Measurements from ENCODE around the gene TRIM38.
A peak's percentile ranks its signal among the peaks of the same experiment; 100 is the strongest.
"Not testable (repeated sequence)": the region's sequence is repeated elsewhere in the genome, so short reads cannot be mapped to it uniquely, and the experiment has no call there.

The TRIM38 gene

DNA sequence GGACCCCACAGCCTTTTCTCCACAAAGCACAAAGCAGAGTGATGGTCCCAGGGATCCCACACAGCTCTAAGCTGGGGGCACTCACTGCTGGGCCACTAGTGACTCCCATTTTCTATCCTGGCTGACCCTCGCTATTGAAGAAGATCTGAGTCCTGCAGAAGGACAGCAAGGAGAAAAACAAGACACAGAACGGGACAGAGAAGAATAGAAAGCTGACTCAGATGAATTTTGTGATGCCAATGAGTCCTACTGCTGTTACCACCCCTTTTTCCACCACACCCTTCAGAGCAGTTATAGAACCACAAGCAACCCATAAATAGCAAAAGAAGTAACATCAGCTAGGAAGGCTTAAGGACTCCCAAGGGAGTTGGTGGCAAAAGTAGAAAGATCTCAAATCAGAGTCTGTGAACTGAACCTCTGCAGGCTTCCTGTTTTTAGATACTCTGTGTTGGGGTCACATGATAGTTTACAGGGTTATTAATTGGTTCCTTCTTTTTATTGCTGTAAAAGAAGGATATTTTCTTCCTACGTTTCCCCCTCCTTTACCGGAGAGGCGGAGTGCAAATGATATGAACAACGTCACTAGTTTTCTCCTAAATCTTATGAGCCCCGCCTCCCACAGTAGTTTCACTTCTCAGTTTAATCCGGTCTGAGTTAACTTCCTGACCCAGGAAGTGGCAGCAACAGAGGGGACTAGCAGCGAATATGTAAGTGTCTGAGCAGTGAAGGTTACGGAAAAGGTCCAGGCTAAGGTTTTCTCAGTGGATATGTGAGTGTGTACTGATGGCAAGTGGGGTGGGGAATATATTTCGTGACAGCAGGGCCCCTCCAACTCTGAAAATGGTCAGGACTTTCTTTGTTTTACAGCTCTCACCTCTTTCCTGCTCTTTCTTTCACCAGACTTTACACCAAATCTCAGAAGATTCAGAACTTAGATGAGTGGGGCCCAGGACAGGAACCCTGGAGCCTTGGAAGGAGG is at the start of gene TRIM38:
TSS of gene TRIM38 (plus strand) at position 654 of the 979 bp plus-strand sequence. CDS start 3,721 bp downstream, outside the sequence.
- peak; percentile 92 for DNase-seq (ENCODE audit: low read depth)

GRCh38 chr6:25913741-25914140 is 48.9 kb upstream of the TRIM38 start:
- DNase-seq (ENCODE audit: low read depth): no peak

GRCh38 chr6:25916330-25916729 is 46.3 kb upstream of the TRIM38 start:
- no peak for DNase-seq (ENCODE audit: low read depth)

- no peak for DNase-seq (ENCODE audit: low read depth)
Measured at GRCh38 chr6:25916789-25917490, 45.7 kb upstream of the TRIM38 start.

DNA sequence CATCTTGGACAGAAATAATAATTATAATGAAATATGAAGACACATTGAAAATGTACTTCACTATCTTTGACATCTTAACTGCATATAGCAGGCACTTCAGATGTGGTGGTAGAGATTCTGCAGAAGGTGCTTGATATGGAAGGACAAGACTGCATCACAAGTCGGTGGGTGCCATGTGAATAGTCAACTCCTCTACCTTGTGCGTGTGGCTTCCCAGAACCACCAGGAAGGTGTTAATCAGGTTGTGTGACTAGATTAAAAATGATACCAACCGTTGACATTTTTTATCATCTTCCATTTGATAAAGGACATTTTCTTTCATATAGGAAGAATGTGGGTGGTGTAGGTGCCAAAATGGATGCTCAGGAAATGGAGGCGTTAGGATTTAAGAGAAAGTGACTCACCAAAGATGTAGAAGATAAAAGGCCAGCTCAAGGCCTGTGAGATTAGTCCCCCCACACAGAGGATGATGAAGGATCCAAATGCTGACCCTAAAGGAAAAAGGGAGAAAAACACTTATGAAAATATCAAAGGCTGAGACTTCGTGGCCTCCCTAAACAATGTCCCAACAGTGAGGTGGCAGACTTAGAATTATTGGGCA is 44.4 kb upstream of the TRIM38 start:
- DNase-seq (ENCODE audit: low read depth): no peak

DNA sequence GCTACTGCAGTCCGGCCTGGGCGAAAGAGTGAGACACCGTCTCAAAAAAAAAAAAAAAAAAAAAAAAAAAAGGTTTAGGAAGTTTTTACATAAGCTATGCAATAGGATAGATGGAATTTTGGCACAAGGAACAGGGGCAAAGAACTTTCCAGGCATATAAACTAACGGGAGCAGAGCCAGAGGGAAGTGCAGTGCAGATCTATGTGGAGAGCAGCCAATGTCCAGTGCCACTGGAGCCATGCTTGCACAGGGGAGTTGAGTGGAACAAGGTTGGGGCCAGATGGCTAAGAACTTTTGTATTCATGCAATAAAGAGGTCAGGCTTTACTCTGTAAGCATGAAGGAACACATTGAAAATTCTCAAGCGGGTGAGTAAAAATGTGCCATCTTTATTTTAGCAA is 42.9 kb upstream of the TRIM38 start:
- DNase-seq (ENCODE audit: low read depth): no peak

DNA sequence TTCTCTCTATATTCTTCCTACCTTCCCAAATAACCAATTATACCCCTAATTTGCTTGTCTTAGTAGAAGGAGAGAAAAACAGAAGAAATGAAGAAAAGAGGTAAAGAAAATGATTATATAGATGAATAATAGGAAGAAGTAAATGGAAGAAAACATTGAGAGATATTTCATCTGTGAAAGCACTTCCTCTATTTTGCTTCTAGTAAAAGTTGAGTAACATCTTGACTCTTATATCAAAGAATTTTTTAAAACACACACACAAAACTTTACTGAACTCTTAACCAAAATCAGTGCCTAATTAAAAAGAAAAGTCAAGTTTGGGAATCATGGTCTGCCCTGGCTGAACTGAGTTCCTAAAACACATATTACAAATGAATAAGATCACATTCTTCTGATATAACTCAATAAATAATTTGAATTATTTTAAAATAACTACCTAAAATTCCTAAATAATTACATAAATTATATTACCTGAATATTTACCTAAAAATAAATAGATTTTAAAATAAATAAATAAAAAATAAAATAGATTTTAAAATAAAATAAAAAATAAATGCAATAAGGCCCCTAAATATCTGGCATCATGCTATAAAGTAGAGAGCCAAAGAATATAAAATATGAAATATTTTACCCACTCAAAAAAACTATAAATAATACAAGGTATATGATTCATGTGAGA is 40.9 kb upstream of the TRIM38 start:
- no peak for DNase-seq (ENCODE audit: low read depth)

- no peak for DNase-seq (ENCODE audit: low read depth)
Measured at GRCh38 chr6:25922301-25922700, 40.3 kb upstream of the TRIM38 start.

DNA sequence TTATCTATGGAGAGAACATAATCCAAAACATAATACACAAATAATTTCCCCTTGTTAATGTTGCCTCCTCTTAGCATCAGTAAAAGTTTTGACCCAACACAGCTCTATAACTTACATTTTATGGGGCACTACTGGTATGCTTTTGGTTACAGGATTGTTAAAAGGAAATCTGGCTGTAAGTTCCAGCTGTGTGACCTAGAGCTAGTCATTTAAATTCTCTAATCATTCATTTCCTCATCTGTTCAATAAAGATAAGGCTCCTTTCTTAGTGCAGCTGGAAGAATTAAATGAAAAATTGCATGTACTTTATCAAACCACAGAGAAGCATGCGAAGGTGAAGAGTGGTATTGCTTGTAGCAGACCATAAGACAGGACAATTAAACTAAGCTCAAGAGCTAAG is 36.7 kb upstream of the TRIM38 start:
- no peak for DNase-seq (ENCODE audit: low read depth)

DNA sequence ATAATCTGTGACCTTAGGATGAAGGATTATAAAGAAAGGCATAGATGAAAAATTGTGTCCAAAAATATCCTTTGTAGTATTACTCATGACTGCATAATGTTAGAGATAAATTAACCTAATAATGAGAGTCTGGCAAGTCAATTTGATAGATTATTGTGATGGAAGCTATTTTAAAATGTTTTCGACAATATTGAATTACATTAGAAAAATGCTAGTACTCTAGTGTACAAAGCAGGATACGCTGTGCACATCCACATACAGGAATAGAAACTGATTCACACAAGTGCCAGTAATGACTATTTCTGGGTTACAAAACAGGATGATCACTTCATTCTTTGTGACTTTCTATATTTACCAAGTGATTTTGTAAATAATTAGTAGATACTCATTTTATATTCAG is 35.4 kb upstream of the TRIM38 start:
- no peak for DNase-seq (ENCODE audit: low read depth)

DNA sequence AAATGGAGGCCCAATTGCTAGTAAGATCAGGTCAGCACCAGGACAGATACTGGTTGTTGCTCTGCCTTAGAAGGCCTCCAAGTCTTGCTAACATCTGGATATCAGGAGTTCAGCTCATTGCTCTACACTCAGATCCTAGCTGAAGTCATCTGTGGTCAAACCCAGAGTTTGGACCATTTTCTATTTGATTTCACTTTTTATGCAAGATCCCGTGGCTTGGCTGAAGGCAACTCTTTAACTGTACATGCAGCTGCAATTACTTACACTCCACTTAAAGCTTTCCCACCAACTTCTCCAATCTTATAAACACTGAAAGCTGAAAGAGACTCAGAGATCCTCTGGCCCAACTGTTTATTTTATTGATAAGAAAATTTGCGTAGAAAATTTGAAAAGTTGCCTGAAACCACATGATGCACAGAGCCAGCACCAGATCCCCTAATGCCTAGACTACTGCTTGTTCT is 34.8 kb upstream of the TRIM38 start:
- no peak for DNase-seq (ENCODE audit: low read depth)

DNA sequence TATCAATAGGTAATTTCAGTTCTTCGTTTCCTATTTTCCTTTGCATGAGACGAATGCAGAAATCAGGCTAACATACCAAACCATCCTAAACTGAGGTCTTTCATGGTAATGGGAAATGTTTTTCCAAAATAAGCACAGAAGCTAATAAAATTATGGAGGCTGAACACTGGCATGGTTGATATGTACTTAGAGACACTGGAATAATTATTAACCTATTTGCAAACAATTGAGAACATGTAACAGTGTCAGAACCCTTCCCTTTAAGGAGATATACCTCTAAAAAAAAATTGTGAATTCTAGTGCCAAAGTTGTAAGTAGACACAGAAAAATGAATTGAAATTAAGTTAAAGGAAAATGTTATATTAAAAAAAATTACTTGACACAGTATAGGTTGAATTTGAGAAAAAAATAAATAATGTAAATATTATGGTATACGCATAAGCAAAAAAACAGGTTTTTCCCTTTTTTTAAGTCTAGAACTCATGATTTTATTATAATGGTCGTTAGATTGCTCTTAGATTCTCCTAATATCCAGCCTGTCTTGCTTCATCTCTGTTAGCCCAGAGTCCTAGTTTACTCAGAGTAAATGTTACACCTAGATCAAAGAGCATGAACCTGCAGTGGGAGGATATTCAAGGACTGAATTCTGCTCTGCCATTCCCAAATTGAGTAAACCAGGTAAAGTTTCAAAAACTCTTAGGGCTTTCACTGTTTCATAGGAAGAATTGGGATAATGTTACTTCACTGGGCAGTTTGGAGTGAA is 33.9 kb upstream of the TRIM38 start:
- DNase-seq (ENCODE audit: low read depth): no peak

GRCh38 chr6:25929785-25930184 is 32.8 kb upstream of the TRIM38 start:
- DNase-seq (ENCODE audit: low read depth): not testable (repeated sequence)

GRCh38 chr6:25930532-25931410 is 31.8 kb upstream of the TRIM38 start, which contains the start of gene SLC17A2:
Gene SLC17A2, minus strand, starts transcription at chr6:25930691. Its CDS starts 4,895 bp downstream, at chr6:25925796.
- no peak for DNase-seq (ENCODE audit: low read depth)

DNA sequence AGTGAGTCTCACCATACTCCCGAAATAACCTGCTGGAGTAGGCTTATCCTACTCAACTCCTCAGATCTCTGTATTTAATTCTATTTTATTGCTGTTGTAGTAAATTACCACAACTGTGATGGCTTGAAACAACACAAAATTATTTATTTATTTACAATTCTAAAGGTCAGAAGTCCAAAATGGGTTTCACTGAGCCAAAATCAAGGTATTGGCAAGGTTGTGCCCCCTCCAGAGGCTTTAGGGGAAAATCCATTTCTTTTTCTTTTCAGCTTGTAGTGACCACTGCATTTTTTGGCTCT is 31.2 kb upstream of the TRIM38 start:
- DNase-seq (ENCODE audit: low read depth): no peak

- no peak for DNase-seq (ENCODE audit: low read depth)
Measured at GRCh38 chr6:25934156-25934555, 28.4 kb upstream of the TRIM38 start.

- no peak for DNase-seq (ENCODE audit: low read depth)
Measured at GRCh38 chr6:25934735-25935313, 27.8 kb upstream of the TRIM38 start.

GRCh38 chr6:25935953-25936352 is 26.6 kb upstream of the TRIM38 start:
- DNase-seq (ENCODE audit: low read depth): no peak

DNA sequence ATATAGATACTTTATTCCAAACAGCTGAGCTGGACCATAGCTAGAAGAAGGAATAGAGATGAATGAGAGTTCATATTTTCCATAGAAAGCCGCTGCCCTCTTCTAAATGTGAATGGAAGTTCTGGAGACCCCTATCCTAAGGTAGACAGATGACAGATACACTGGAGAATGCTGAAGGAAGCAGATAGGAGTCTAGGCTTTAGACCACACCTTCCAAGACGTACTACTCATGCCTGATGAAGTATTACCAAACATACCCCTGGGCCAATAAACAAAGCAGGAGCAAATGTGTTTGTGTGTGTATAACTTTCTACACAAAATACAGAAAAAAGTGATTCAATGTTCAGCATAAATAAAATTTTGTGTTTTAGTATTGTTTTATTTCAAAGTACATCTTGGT is 23.0 kb upstream of the TRIM38 start:
- peak; percentile 12 for DNase-seq (ENCODE audit: low read depth)

- peak; percentile 46 for DNase-seq (ENCODE audit: low read depth)
Measured at GRCh38 chr6:25942561-25943147, 19.9 kb upstream of the TRIM38 start.
